GM23248 (cell line): ENCODE measurements around the gene MYOG. TPM values are rescaled to one million over a fixed set of nuclear protein-coding genes. Genes with fewer than 3 reads are reported as not detected.

ENCODE experiments used
- DNase-seq: peaks from one replicate; pipeline ENCODE4 v3.0.0-alpha.2; 2015
- H2AFZ ChIP-seq: fragments of 200-600 bp; sonication (generic); 2 replicates; pipeline ENCODE4 v1.6.1; 2016; ENCODE audit warnings: antibody characterized with exemption
- H3F3A ChIP-seq: fragments of 200-600 bp; sonication (generic); 2 replicates; pipeline ENCODE4 v1.6.1; 2016; ENCODE audit warnings: mild to moderate bottlenecking, antibody characterized with exemption, mixed run types; ENCODE audit not compliant: insufficient read depth
- H3K27ac ChIP-seq: fragments of 200-600 bp; sonication (generic); 2 replicates; pipeline ENCODE4 v1.5.1; 2016; ENCODE audit warnings: mild to moderate bottlenecking
- H3K27me3 ChIP-seq: fragments of 200-600 bp; sonication (generic); replicated peaks from 2 replicates; pipeline ENCODE4 v1.6.1; 2016; ENCODE audit warnings: mild to moderate bottlenecking; ENCODE audit not compliant: insufficient read depth
- H3K36me3 ChIP-seq: fragments of 200-600 bp; sonication (generic); 2 replicates; pipeline ENCODE4 v1.6.1; 2016; ENCODE audit warnings: low read depth, mild to moderate bottlenecking
- H3K4me1 ChIP-seq: fragments of 200-600 bp; sonication (generic); 2 replicates; pipeline ENCODE4 v1.6.1; 2016; ENCODE audit warnings: mild to moderate bottlenecking; ENCODE audit not compliant: insufficient read depth
- H3K4me2 ChIP-seq: fragments of 200-600 bp; sonication (generic); one replicate; pipeline ENCODE4 v1.6.1; 2016; ENCODE audit warnings: mild to moderate bottlenecking; ENCODE audit not compliant: unreplicated experiment
- H3K4me3 ChIP-seq: fragments of 200-600 bp; sonication (generic); 2 replicates; pipeline ENCODE4 v1.5.1; 2016; ENCODE audit warnings: mild to moderate bottlenecking
- H3K79me2 ChIP-seq: fragments of 200-600 bp; sonication (generic); 2 replicates; pipeline ENCODE4 v1.6.1; 2016; ENCODE audit warnings: mild to moderate bottlenecking; ENCODE audit not compliant: insufficient read depth
- H3K9ac ChIP-seq: fragments of 200-600 bp; sonication (generic); 2 replicates; pipeline ENCODE4 v1.6.1; 2016; ENCODE audit warnings: mild to moderate bottlenecking
- H3K9me2 ChIP-seq: fragments of 200-600 bp; sonication (generic); 2 replicates; pipeline ENCODE4 v1.6.1; 2016; ENCODE audit warnings: mixed run types, mild to moderate bottlenecking, moderate library complexity; ENCODE audit not compliant: insufficient read depth
- H3K9me3 ChIP-seq: fragments of 200-600 bp; sonication (generic); one replicate; pipeline ENCODE4 v1.6.1; 2017; ENCODE audit warnings: low read depth
- H4K20me1 ChIP-seq: fragments of 200-600 bp; sonication (generic); 2 replicates; pipeline ENCODE4 v1.6.0; 2016; ENCODE audit not compliant: insufficient read depth
- EZH2 ChIP-seq: fragments of 200-600 bp; sonication (generic); IDR thresholded peaks from 2 replicates; pipeline ENCODE4 v1.6.1; 2018; ENCODE audit warnings: antibody characterized with exemption, mild to moderate bottlenecking; ENCODE audit not compliant: insufficient read depth, poor library complexity, severe bottlenecking
- EZH2phosphoT487 ChIP-seq: fragments of 200-600 bp; sonication (generic); IDR thresholded peaks from 2 replicates; pipeline ENCODE4 v1.6.1; 2018; ENCODE audit warnings: antibody characterized with exemption, moderate library complexity, mild to moderate bottlenecking, low read depth; ENCODE audit not compliant: insufficient read depth
- WGBS, 2 experiments: methylation state at CpG; one replicate each; pipeline ENCODE4 v1.1.6; 2015 to 2017; ENCODE audit warnings: low lambda C conversion rate in 2 of 2, low coverage in 1 of 2; ENCODE audit errors: missing lambda C conversion rate in 2 of 2; 5-methylcytosine and 5-hydroxymethylcytosine counted together
- in situ Hi-C: fragments of 300-500 bp; cut with MboI; formaldehyde crosslinking; loops from 2 replicates; pipeline ENCODE4 v1.15.0; 2020
- polyA plus RNA-seq: library from polyadenylated mRNA; unstranded; fragments of >200 nt; fragmentation: Nextera tagmentation; extraction: Ambion mirVana; gene quantifications from 2 replicates; pipeline ENCODE4 v1.2.1, GENCODE V29; 2016
- total RNA-seq: library from RNA; depleted of rRNA; stranded (reverse); fragments of >200 nt; shearing (Covaris generic); gene quantifications from 2 replicates; pipeline ENCODE4 v1.2.3, GENCODE V29; 2014

Gene MYOG
- total and polyA plus RNA-seq, 2 experiments from 2014 or later, result not detected

DNA sequence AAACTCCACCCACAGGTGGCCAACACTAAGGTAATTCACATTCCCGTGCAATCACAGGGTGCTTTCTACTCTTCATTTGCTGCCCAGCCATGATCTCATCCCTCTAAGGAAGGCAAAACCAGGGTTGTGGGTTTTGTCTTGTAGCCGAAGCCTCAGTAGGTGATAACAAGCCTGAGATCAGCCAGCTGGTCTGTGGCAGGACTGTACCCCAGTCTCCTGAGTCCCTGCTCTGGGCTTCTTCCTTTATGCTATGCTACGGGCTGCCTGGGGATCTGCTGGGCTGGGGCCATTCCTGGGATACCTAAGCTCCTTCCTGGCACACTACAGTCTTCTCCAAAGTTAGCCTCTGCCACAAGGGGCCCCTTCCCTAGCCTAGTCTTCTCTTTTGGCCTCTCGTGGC, 49.7 kb downstream of the MYOG start:
- no peaks in the 10 kb centered on the region for H4K20me1 ChIP-seq
- H3K4me2 ChIP-seq, result no peak overlapping the region
- H3K27ac ChIP-seq, result no peak overlapping the region
- H2AFZ ChIP-seq, result no peak overlapping the region
- H3K36me3 ChIP-seq, result no peaks in the 10 kb centered on the region
- H3K4me3 ChIP-seq, result no peak overlapping the region
- peaks cover 33% of the 10 kb centered on the region; the same call in 1 of the 2 replicates for H3K79me2 ChIP-seq
- 74 to 75% methylated on average over 4 of the region's 4 CpGs for WGBS, 2 experiments
- peaks cover 15% of the 10 kb centered on the region; the same call in 1 of the 2 replicates for H3F3A ChIP-seq
- no peaks in the 10 kb centered on the region for H3K27me3 ChIP-seq
- H3K9me2 ChIP-seq, result no peaks in the 10 kb centered on the region
- no peak overlapping the region for H3K9ac ChIP-seq
- TF ChIP-seq EZH2 (no peak), EZH2phosphoT487 (no peak)
- in situ Hi-C loops, result loop anchor here (10.0 kb wide), 1 partner anchor 189 kb away; the partner anchor contains the start of gene CHIT1
- DNase-seq, result no peak
- no peaks in the 10 kb centered on the region for H3K9me3 ChIP-seq
- H3K4me1 ChIP-seq, result peaks cover 26% of the 10 kb centered on the region

DNA sequence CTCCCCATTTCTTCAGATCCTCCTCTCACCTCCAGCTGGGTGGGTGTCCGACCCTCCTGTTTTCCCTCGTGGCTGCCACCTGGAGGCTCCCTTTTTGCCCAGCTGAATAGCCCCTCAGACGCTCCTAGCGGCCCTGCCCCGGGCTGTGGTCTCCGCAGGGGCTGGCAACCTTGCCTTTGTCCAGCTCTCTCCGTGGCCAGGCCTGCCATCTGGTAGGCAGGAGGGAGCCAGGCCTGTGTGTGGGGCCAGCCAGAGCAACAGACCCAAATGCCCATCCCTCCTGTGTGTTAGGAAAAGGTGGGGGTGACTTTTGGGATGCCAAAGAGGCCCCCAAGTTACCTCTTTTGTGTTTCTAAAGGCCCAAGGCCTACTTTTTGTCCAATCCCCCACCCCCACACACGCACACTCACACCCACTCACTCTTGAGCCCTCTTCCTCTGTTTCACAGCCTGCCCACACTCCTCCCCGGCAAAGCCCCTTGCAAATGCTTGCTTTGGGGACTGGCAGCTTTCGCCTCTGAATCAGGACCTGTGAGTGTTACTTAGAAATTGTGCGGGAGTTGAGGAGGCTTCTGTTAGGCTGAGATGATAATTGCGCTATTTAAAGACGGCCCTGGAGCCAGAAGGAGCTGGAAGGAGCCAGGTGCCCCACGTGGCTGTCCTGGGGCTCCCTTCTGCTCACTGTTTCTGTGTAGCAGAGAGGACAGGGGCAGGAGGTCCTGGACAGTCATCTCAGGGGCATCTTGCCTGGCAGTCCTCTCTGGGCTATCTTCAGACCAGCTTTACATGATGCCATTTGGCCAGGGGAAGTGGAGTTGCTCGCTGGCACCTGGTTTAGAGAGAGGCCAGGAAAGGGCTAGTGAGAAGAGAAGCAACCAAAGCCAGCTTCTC, 50.5 kb downstream of the MYOG start:
- H3K9me2 ChIP-seq, result no peaks in the 10 kb centered on the region
- H3K36me3 ChIP-seq, result no peaks in the 10 kb centered on the region
- in situ Hi-C loops, result loop anchor here (10.0 kb wide), 1 partner anchor 189 kb away; the partner anchor contains the start of gene CHIT1
- TF ChIP-seq EZH2phosphoT487 (no peak), EZH2 (no peak)
- H4K20me1 ChIP-seq, result no peaks in the 10 kb centered on the region
- H3F3A ChIP-seq, result peaks cover 10% of the 10 kb centered on the region; the same call in 1 of the 2 replicates
- H3K9ac ChIP-seq, result no peak overlapping the region
- H3K4me3 ChIP-seq, result no peak overlapping the region
- no peaks in the 10 kb centered on the region for H3K27me3 ChIP-seq
- WGBS, 2 experiments, result 91 to 93% methylated on average over 15 of the region's 15 CpGs
- H3K4me2 ChIP-seq, result no peak overlapping the region
- no peak for DNase-seq
- H3K9me3 ChIP-seq, result no peaks in the 10 kb centered on the region
- peaks cover 22% of the 10 kb centered on the region for H3K4me1 ChIP-seq
- H2AFZ ChIP-seq, result no peak overlapping the region
- peaks cover 33% of the 10 kb centered on the region; the same call in 1 of the 2 replicates for H3K79me2 ChIP-seq
- no peak overlapping the region for H3K27ac ChIP-seq

DNA sequence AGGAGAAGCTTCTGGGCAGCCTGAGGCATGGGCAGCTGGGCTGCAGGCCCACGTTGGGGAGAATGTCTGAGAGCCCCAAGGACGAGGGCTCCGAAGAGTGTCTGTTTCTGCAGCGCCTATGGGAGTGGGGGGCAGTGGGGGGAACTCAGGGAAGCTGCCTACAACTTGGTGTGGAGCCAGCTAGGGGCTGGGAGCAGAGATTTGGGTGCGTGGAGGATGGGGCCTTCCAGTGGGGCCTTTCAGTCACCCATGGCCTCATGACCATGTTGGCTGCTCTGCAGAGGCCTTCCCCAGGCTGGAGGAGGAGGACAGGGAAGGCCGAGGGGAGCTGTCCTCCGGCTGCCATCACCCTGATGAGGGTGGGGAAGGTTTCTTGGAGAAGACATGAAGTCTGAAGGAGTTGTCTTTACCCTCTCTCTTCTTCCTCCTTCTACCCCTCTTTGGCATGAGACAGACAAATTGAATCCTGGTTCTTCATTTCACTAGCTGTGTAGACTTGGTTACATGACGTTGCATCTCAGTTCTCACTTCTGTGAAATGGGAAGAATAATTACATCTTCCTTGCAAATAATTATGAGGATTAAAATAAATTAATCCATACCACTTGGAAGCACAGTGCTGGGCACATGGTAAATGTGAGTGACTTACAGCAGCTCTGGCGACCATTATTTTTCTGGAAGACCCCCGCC, 51.2 kb downstream of the MYOG start:
- TF ChIP-seq EZH2, result no peak
- no peak for TF ChIP-seq EZH2phosphoT487
- whole genome bisulfite sequencing, 2 experiments, result 75% methylated on average over 9 to 10 of the region's 10 CpGs
- H3K79me2 ChIP-seq, result peaks cover 33% of the 10 kb centered on the region; the same call in 1 of the 2 replicates
- no peak overlapping the region for H2AFZ ChIP-seq
- H3K9me3 ChIP-seq, result no peaks in the 10 kb centered on the region
- no peaks in the 10 kb centered on the region for H3K27me3 ChIP-seq
- in situ Hi-C loops, result loop anchor here (10.0 kb wide), 1 partner anchor 190 kb away; the partner anchor contains the start of gene CHIT1
- no peaks in the 10 kb centered on the region for H3K9me2 ChIP-seq
- no peaks in the 10 kb centered on the region for H4K20me1 ChIP-seq
- H3K4me2 ChIP-seq, result no peak overlapping the region
- H3K9ac ChIP-seq, result no peak overlapping the region
- H3K36me3 ChIP-seq, result no peaks in the 10 kb centered on the region
- H3K4me1 ChIP-seq, result peaks cover 22% of the 10 kb centered on the region
- H3K4me3 ChIP-seq, result no peak overlapping the region
- H3F3A ChIP-seq, result peaks cover 10% of the 10 kb centered on the region; the same call in 1 of the 2 replicates
- no peak for DNase-seq
- no peak overlapping the region for H3K27ac ChIP-seq

- Histone ChIP-seq H3K4me3 (no peak overlapping the region), H3K9ac (no peak overlapping the region), H4K20me1 (no peaks in the 10 kb centered on the region), H3F3A (peaks cover 10% of the 10 kb centered on the region; the same call in 1 of the 2 replicates), H3K4me1 (peaks cover 16% of the 10 kb centered on the region), H2AFZ (no peak overlapping the region), H3K79me2 (peaks cover 33% of the 10 kb centered on the region; the same call in 1 of the 2 replicates), H3K27ac (no peak overlapping the region), H3K36me3 (no peaks in the 10 kb centered on the region), H3K27me3 (no peaks in the 10 kb centered on the region), H3K4me2 (no peak overlapping the region), H3K9me3 (no peaks in the 10 kb centered on the region), H3K9me2 (no peaks in the 10 kb centered on the region)
- no peak for DNase-seq
- in situ Hi-C loops, result loop anchor here (10.0 kb wide), 1 partner anchor 191 kb away; the partner anchor contains the start of gene CHIT1
- WGBS, 2 experiments, result 92 to 97% methylated on average over 2 of the region's 2 CpGs
- TF ChIP-seq EZH2phosphoT487 (no peak), EZH2 (no peak)
These were observed 51.9 kb downstream of the MYOG start for GRCh38 chr1:203033917-203034316.
